H1 (cell line): ENCODE measurements around the gene DEUP1. TPM values are rescaled to one million over a fixed set of nuclear protein-coding genes. Genes with fewer than 3 reads are reported as not detected.

ENCODE experiments used
- CTCF ChIA-PET: fragments of 300-600 bp; sonication (Branson Sonifier 250); formaldehyde crosslinking; loops from one replicate; lab custom pipeline; 2021; ENCODE audit not compliant: partially characterized antibody; lab: Charles Lee
- POLR2A ChIA-PET: fragments of 300-600 bp; sonication (Branson Sonifier 250); formaldehyde crosslinking; loops from one replicate; lab custom pipeline; 2021; ENCODE audit warnings: inconsistent platforms; ENCODE audit not compliant: partially characterized antibody; lab: Charles Lee
- DNase-seq, 2 experiments: peaks; one replicate each; pipeline versions ENCODE4 v3.0.0 to v3.0.0-alpha.2; 2010 to 2022; ENCODE audit warnings: low spot score in 2 of 2, low read depth in 1 of 2, mixed read lengths in 1 of 2
- FAIRE-seq: peaks from 2 replicates; lab custom pipeline; 2011; peaks lifted over from hg19 to GRCh38; lab: Jason Lieb, UNC
- H2AFZ ChIP-seq: 2 replicates; pipeline ENCODE4 v1.8.1; 2012; ENCODE audit warnings: low read length, inconsistent platforms
- H2AK5ac ChIP-seq: 2 replicates; pipeline ENCODE4 v1.6.1; 2013; ENCODE audit warnings: low read depth, low read length
- H2BK120ac ChIP-seq: replicated peaks from 2 replicates; pipeline ENCODE3; 2013; ENCODE audit warnings: low read depth, low read length, inconsistent platforms
- H2BK12ac ChIP-seq: 2 replicates; pipeline ENCODE4 v1.6.1; 2013; ENCODE audit warnings: low read depth, low read length
- H2BK15ac ChIP-seq: 2 replicates; pipeline ENCODE4 v1.6.1; 2013; ENCODE audit warnings: low read length
- H2BK20ac ChIP-seq: 2 replicates; pipeline ENCODE4 v1.6.1; 2013; ENCODE audit warnings: low read length
- H2BK5ac ChIP-seq: 2 replicates; pipeline ENCODE4 v1.6.1; 2013; ENCODE audit warnings: low read depth, low read length
- H3K14ac ChIP-seq: 2 replicates; pipeline ENCODE4 v1.6.1; 2013; ENCODE audit warnings: inconsistent platforms; ENCODE audit not compliant: insufficient read length
- H3K18ac ChIP-seq: 2 replicates; pipeline ENCODE4 v1.6.1; 2013; ENCODE audit warnings: low read length; ENCODE audit errors: extremely low read depth
- H3K23ac ChIP-seq: 2 replicates; pipeline ENCODE4 v1.6.1; 2013; ENCODE audit warnings: inconsistent platforms; ENCODE audit not compliant: insufficient read length
- H3K23me2 ChIP-seq: 2 replicates; pipeline ENCODE4 v1.6.1; 2013; ENCODE audit warnings: low read depth, low read length
- H3K27ac ChIP-seq: 2 replicates; pipeline ENCODE4 v1.6.1; 2011; ENCODE audit warnings: low read depth, low read length, inconsistent platforms
- H3K27me3 ChIP-seq, 4 experiments: replicated peaks in 1 of 4; 1 replicate in 1 of 4; 2 replicates in 3 of 4; pipeline versions ENCODE4 v1.6.1 to v1.8.1; 2011 to 2013; ENCODE audit warnings: low read length in 3 of 4, mild to moderate bottlenecking in 3 of 4, inconsistent platforms in 2 of 4, mixed read lengths in 2 of 4, moderate library complexity in 1 of 4; ENCODE audit not compliant: control insufficient read depth in 3 of 4, insufficient read depth in 3 of 4; ENCODE audit errors: extremely low read depth in 1 of 4
- H3K36me3 ChIP-seq, 4 experiments: 2 replicates each; pipeline versions ENCODE4 v1.6.1 to v1.8.1; 2011 to 2013; ENCODE audit warnings: mild to moderate bottlenecking in 4 of 4, low read length in 3 of 4, moderate library complexity in 2 of 4, control low read depth in 1 of 4, inconsistent platforms in 1 of 4; ENCODE audit not compliant: insufficient read depth in 4 of 4, control insufficient read depth in 2 of 4
- H3K4ac ChIP-seq: replicated peaks from 2 replicates; pipeline ENCODE3; 2013; ENCODE audit warnings: low read length, low read depth, mixed read lengths, inconsistent platforms; ENCODE audit not compliant: insufficient read length
- H3K4me1 ChIP-seq, 4 experiments: replicated peaks in 1 of 4; 1 replicate in 1 of 4; 2 replicates in 3 of 4; pipeline versions ENCODE4 v1.6.1 to v1.8.1; 2011 to 2013; ENCODE audit warnings: low read length in 3 of 4, inconsistent platforms in 2 of 4, mixed read lengths in 1 of 4; ENCODE audit not compliant: insufficient read depth in 4 of 4, control insufficient read depth in 3 of 4
- H3K4me2 ChIP-seq, 2 experiments: 2 replicates each; pipeline versions ENCODE4 v1.6.1 to v1.8.1; 2011 to 2013; ENCODE audit warnings: low read depth in 2 of 2, low read length in 2 of 2, control low read depth in 1 of 2, inconsistent platforms in 1 of 2, mild to moderate bottlenecking in 1 of 2; ENCODE audit not compliant: insufficient read depth in 1 of 2
- H3K4me3 ChIP-seq, 4 experiments: fragments of 200-600, 300-600 bp in 1 of 4; sonication (generic), shearing (Covaris generic), sonication (Bioruptor Twin) in 1 of 4; 2 replicates each; pipeline versions ENCODE4 v1.5.1 to v1.8.1; 2011 to 2016; ENCODE audit warnings: low read length in 4 of 4, low read depth in 3 of 4, control low read depth in 2 of 4, inconsistent platforms in 2 of 4, mild to moderate bottlenecking in 2 of 4, mixed read lengths in 1 of 4, moderate library complexity in 1 of 4; ENCODE audit not compliant: insufficient read depth in 2 of 4; ENCODE audit errors: extremely low read depth in 1 of 4
- H3K56ac ChIP-seq: replicated peaks from 2 replicates; pipeline ENCODE3; 2013; ENCODE audit warnings: low read depth, mild to moderate bottlenecking, mixed read lengths, low read length, inconsistent platforms; ENCODE audit not compliant: insufficient read length
- H3K79me1 ChIP-seq: 2 replicates; pipeline ENCODE4 v1.6.1; 2013; ENCODE audit warnings: low read depth, low read length, control low read depth
- H3K79me2 ChIP-seq, 2 experiments: 2 replicates each; pipeline versions ENCODE4 v1.6.1 to v1.8.1; 2012 to 2013; ENCODE audit warnings: low read length in 2 of 2, mild to moderate bottlenecking in 2 of 2, inconsistent platforms in 1 of 2; ENCODE audit not compliant: insufficient read depth in 2 of 2, control insufficient read depth in 1 of 2
- H3K9ac ChIP-seq, 4 experiments: replicated peaks in 1 of 4; 1 replicate in 1 of 4; 2 replicates in 3 of 4; pipeline versions ENCODE4 v1.6.1 to v1.8.1; 2011 to 2013; ENCODE audit warnings: low read depth in 3 of 4, low read length in 3 of 4, control low read depth in 2 of 4, mild to moderate bottlenecking in 2 of 4, moderate library complexity in 2 of 4, inconsistent platforms in 1 of 4; ENCODE audit errors: extremely low read depth in 1 of 4
- H3K9me3 ChIP-seq, 2 experiments: 2 replicates each; pipeline versions ENCODE4 v1.6.1 to v1.8.1; 2012 to 2013; ENCODE audit warnings: mild to moderate bottlenecking in 2 of 2, moderate library complexity in 2 of 2, control low read depth in 1 of 2, inconsistent platforms in 1 of 2, low read depth in 1 of 2, low read length in 1 of 2, mixed read lengths in 1 of 2; ENCODE audit not compliant: insufficient read depth in 2 of 2
- H4K20me1 ChIP-seq, 2 experiments: replicated peaks in 1 of 2; 2 replicates each; pipeline versions ENCODE3 to v1.8.1; 2011 to 2013; ENCODE audit warnings: inconsistent platforms in 2 of 2, low read length in 2 of 2, mild to moderate bottlenecking in 1 of 2; ENCODE audit not compliant: insufficient read depth in 2 of 2, control insufficient read depth in 1 of 2
- H4K5ac ChIP-seq: 2 replicates; pipeline ENCODE4 v1.6.1; 2013; ENCODE audit warnings: low read length, low read depth, mixed read lengths, inconsistent platforms; ENCODE audit not compliant: insufficient read length
- H4K8ac ChIP-seq: 2 replicates; pipeline ENCODE4 v1.8.0; 2013; ENCODE audit warnings: mild to moderate bottlenecking, moderate library complexity, low read length, inconsistent platforms; ENCODE audit not compliant: insufficient read depth; ENCODE audit errors: extremely low read depth
- H4K91ac ChIP-seq: replicated peaks from 2 replicates; pipeline ENCODE3; 2013; ENCODE audit warnings: low read length, mixed read lengths, inconsistent platforms; ENCODE audit not compliant: insufficient read length
- CBX5 ChIP-seq: fragments of 300-800, 300-1000 bp; sonication (generic); IDR thresholded peaks from 2 replicates; pipeline ENCODE4 v1.7.1; 2016; ENCODE audit warnings: antibody characterized with exemption, low read length, low read depth
- CBX8 ChIP-seq: fragments of 300-800, 300-1000 bp; sonication (generic); IDR thresholded peaks from 2 replicates; pipeline ENCODE4 v1.7.1; 2016; ENCODE audit warnings: low read depth, low read length, borderline replicate concordance
- CTBP2 ChIP-seq: IDR thresholded peaks from 2 replicates; pipeline ENCODE4 v1.7.0; 2011; ENCODE audit warnings: borderline replicate concordance, mild to moderate bottlenecking, moderate library complexity, mixed read lengths, low read length; ENCODE audit not compliant: insufficient read depth, insufficient read length
- EP300 ChIP-seq, 2 experiments: IDR thresholded peaks; 1 replicate in 1 of 2; 2 replicates in 1 of 2; pipeline ENCODE4 v1.6.1; 2011 to 2012; ENCODE audit warnings: low read depth in 2 of 2, low read length in 2 of 2, mild to moderate bottlenecking in 2 of 2, borderline replicate concordance in 1 of 2, inconsistent platforms in 1 of 2, moderate library complexity in 1 of 2
- EZH2 ChIP-seq: fragments of 200-600 bp; sonication (generic); IDR thresholded peaks from 2 replicates; pipeline ENCODE4 v1.7.1; 2012; ENCODE audit warnings: low read depth, mild to moderate bottlenecking, moderate library complexity, low read length, inconsistent platforms; ENCODE audit not compliant: severe bottlenecking
- KDM4A ChIP-seq: IDR thresholded peaks from one replicate; pipeline ENCODE4 v1.7.1; 2012; ENCODE audit warnings: low read depth, mild to moderate bottlenecking, moderate library complexity, low read length, inconsistent platforms; ENCODE audit not compliant: severe bottlenecking
- MAX ChIP-seq: IDR thresholded peaks from 2 replicates; pipeline ENCODE4 v1.6.1; 2012; ENCODE audit warnings: inconsistent platforms
- RAD21 ChIP-seq, 2 experiments: IDR thresholded peaks in 1 of 2; conservative IDR thresholded peaks in 1 of 2; 2 replicates each; pipeline ENCODE4 v1.6.1; 2011; ENCODE audit warnings: low read depth in 2 of 2, low read length in 2 of 2, improper control_type of control experiment in 1 of 2, inconsistent platforms in 1 of 2, mild to moderate bottlenecking in 1 of 2, moderate library complexity in 1 of 2
- SAP30 ChIP-seq: fragments of 300-600 bp; sonication (generic); IDR thresholded peaks from 2 replicates; pipeline ENCODE4 v1.7.1; 2012; ENCODE audit warnings: low read length, moderate library complexity, mild to moderate bottlenecking, inconsistent platforms; ENCODE audit not compliant: insufficient read depth, insufficient replicate concordance
- TAF1 ChIP-seq: IDR thresholded peaks from 2 replicates; pipeline ENCODE4 v1.6.1; 2011; ENCODE audit warnings: mild to moderate bottlenecking, low read depth, low read length
- USF2 ChIP-seq: IDR thresholded peaks from 2 replicates; pipeline ENCODE4 v1.6.1; 2011; ENCODE audit warnings: low read length, improper control_type of control experiment
- WGBS, 2 experiments: shearing (Covaris generic) in 1 of 2; methylation state at CpG; one replicate each; pipeline versions ENCODE4 v1.1.6 to v1.1.7; 2013 to 2015; ENCODE audit warnings: low lambda C conversion rate in 2 of 2, mixed read lengths in 2 of 2, inconsistent platforms in 1 of 2, low coverage in 1 of 2, missing lambda C conversion rate in 1 of 2; ENCODE audit not compliant: insufficient replicate concordance in 2 of 2, insufficient coverage in 1 of 2, insufficient read length in 1 of 2; ENCODE audit errors: extremely low coverage in 1 of 2, missing lambda C conversion rate in 1 of 2; 5-methylcytosine and 5-hydroxymethylcytosine counted together
- polyA plus RNA-seq, 7 experiments: library from polyadenylated mRNA; depleted of rRNA in 3 of 7; stranded (reverse) in 5 of 7; unstranded in 2 of 7; fragments of >200 nt in 5 of 7; fragments of 200-250 nt in 2 of 7; gene quantifications; 1 replicate in 5 of 7; 2 replicates in 1 of 7; 4 replicates in 1 of 7; pipeline versions ENCODE4 v1.2.1 to v1.2.3, GENCODE V29; 2011 to 2013; ENCODE audit warnings: missing spikeins in 2 of 7, mixed read lengths in 2 of 7
- total RNA-seq: library from RNA; stranded (reverse); fragmentation: NEBNext Ultra II Directional; extraction: Animal tissue kit (Norgen Biotek cat#: 25700); gene quantifications from 2 replicates; pipeline ENCODE4 v1.2.1, GENCODE V29; 2021

The DEUP1 gene
- total and polyA plus RNA-seq, 2 of the 8 experiments (the other 6 are each of a cell fraction or from before 2014, with no cell fraction given): 0.45 TPM; not detected in 1

GRCh38 chr11:93485983-93486382 lies 155.4 kb downstream of the DEUP1 start:
- Histone ChIP-seq H3K27ac (no peak overlapping the region), H2AFZ (no peak overlapping the region), H3K9ac (no peak overlapping the region), H2BK12ac (no peak overlapping the region), H3K9me3 (no peaks in the 10 kb centered on the region), H4K91ac (no peak overlapping the region), H2BK120ac (no peak overlapping the region), H3K14ac (no peak overlapping the region), H4K20me1 (peaks cover 0 to 4% of the 10 kb centered on the region in 2 experiments), H3K4ac (no peak overlapping the region), H2BK20ac (no peak overlapping the region), H3K4me1 (peaks cover 15 to 36% (median 23%) of the 10 kb centered on the region in 4 experiments), H3K36me3 (no peaks in the 10 kb centered on the region), H2AK5ac (no peak overlapping the region; the same call in 1 of the 2 replicates), H3K18ac (no peak overlapping the region), H3K23ac (no peak overlapping the region), H3K79me1 (peaks cover 6% of the 10 kb centered on the region; the same call in 1 of the 2 replicates), H3K79me2 (peaks cover 0 to 16% of the 10 kb centered on the region in 2 experiments; a peak in 2 of 4 replicates), H4K5ac (no peak overlapping the region), H2BK15ac (no peak overlapping the region), H3K4me3 (no peak overlapping the region), H3K4me2 (no peak overlapping the region), H2BK5ac (no peak overlapping the region), H3K23me2 (no peaks in the 10 kb centered on the region), H3K27me3 (no peaks in the 10 kb centered on the region), H3K56ac (no peak overlapping the region), H4K8ac (no peak overlapping the region)
- ChIA-PET POLR2A (interaction anchor here (1.5 to 2.5 kb wide), 2 partner anchors 8 to 13 kb away, joined by 6 to 11 read pairs; no protein-coding TSS in a partner anchor), CTCF (interaction anchor here (1.2 kb wide), 1 partner anchor 50 kb away, joined by 3 read pairs; no protein-coding TSS in a partner anchor)
- 95% methylated on average over 2 of the region's 2 CpGs; no CpG with 5 or more reads in 1 of the 2 experiments for WGBS, 2 experiments
- no peak for FAIRE-seq
- no peak for DNase-seq
- TF ChIP-seq TAF1 (no peak), EZH2 (no peak), CTBP2 (no peak), MAX (no peak), RAD21 (IDR thresholded peaks at IDR 0.05 in 1 of 2, conservative IDR thresholded peaks at IDR 0.05 in 1 of 2; ENCODE audit: low read depth in 2 of 2, low read length in 2 of 2) (no peak), USF2 (no peak), CBX5 (no peak), KDM4A (no peak), EP300 (IDR thresholded peaks at IDR 0.05; ENCODE audit: borderline replicate concordance in 1 of 2, low read depth in 2 of 2, low read length in 2 of 2) (no peak), CBX8 (no peak), SAP30 (no peak)
